PC-3 (cell line): Measurements from ENCODE around the gene TSPEAR. TPM values are rescaled to one million over a fixed set of nuclear protein-coding genes. Genes with fewer than 3 reads are reported as not detected.

Experiments used
- ATAC-seq: fragments of 200-7000 bp; cut with Tn5 transposase; 2 replicates; pipeline ENCODE4 v1.9.1; 2020; ENCODE audit warnings: mild to moderate bottlenecking, moderate library complexity
- BruUV-seq: library from RNA; stranded (reverse); fragments of 400-500 nt; replicated peaks from 2 replicates; lab custom pipeline; 2021; lab: Mats Ljungman, UMichigan
- CTCF ChIA-PET: fragments of 300-600 bp; sonication (Branson Sonifier 250); formaldehyde crosslinking; loops from one replicate; lab custom pipeline; 2022; ENCODE audit warnings: antibody characterized with exemption; lab: Charles Lee
- POLR2A ChIA-PET: fragments of 300-600 bp; sonication (Branson Sonifier 250); formaldehyde crosslinking; loops from one replicate; lab custom pipeline; 2022; ENCODE audit warnings: antibody characterized with exemption; ENCODE audit not compliant: unreplicated experiment; lab: Charles Lee
- DNase-seq: peaks from one replicate; pipeline ENCODE4 v3.0.0-alpha.2; 2015
- H2AFZ ChIP-seq: fragments of 300-600 bp; sonication (generic); 2 replicates; pipeline ENCODE4 v1.6.0; 2016; ENCODE audit warnings: antibody characterized with exemption, low read length
- H3F3A ChIP-seq: fragments of 300-600 bp; sonication (generic); one replicate; pipeline ENCODE4 v1.6.0; 2017; ENCODE audit warnings: antibody characterized with exemption, low read length, control low read depth, mild to moderate bottlenecking; ENCODE audit not compliant: unreplicated experiment
- H3K27ac ChIP-seq: fragments of 300-600 bp; sonication (generic); 2 replicates; pipeline ENCODE4 v1.5.1; 2016; ENCODE audit warnings: mild to moderate bottlenecking, low read length
- H3K27me3 ChIP-seq: fragments of 300-600 bp; sonication (generic); 2 replicates; pipeline ENCODE4 v1.6.1; 2016; ENCODE audit warnings: low read length, mixed read lengths
- H3K36me3 ChIP-seq: fragments of 300-600 bp; sonication (generic); 2 replicates; pipeline ENCODE4 v1.6.1; 2016; ENCODE audit warnings: low read depth, mixed run types, low read length, mixed read lengths
- H3K4me1 ChIP-seq: fragments of 300-600 bp; sonication (generic); 2 replicates; pipeline ENCODE4 v1.5.1; 2016; ENCODE audit warnings: low read length; ENCODE audit not compliant: insufficient read depth
- H3K4me2 ChIP-seq: fragments of 300-600 bp; sonication (generic); 2 replicates; pipeline ENCODE4 v1.6.0; 2016; ENCODE audit warnings: low read length
- H3K4me3 ChIP-seq: fragments of 300-600 bp; sonication (generic); 2 replicates; pipeline ENCODE4 v1.5.1; 2016; ENCODE audit warnings: mild to moderate bottlenecking, low read length, mixed read lengths
- H3K79me2 ChIP-seq: fragments of 300-600 bp; sonication (generic); 2 replicates; pipeline ENCODE4 v1.6.1; 2017; ENCODE audit warnings: low read length, mixed read lengths
- H3K9ac ChIP-seq: fragments of 300-600 bp; sonication (generic); 2 replicates; pipeline ENCODE4 v1.6.0; 2016; ENCODE audit warnings: mild to moderate bottlenecking, low read length
- H3K9me2 ChIP-seq: fragments of 300-600 bp; sonication (generic); replicated peaks from 2 replicates; pipeline ENCODE4 v1.6.1; 2016; ENCODE audit warnings: mixed run types, low read length, mixed read lengths
- H3K9me3 ChIP-seq: fragments of 300-600 bp; sonication (generic); 2 replicates; pipeline ENCODE4 v1.6.1; 2016; ENCODE audit warnings: low read length, mixed read lengths
- H4K20me1 ChIP-seq: fragments of 300-600 bp; sonication (generic); 2 replicates; pipeline ENCODE4 v1.6.1; 2016; ENCODE audit warnings: low read length, mixed read lengths
- CTCF ChIP-seq: fragments of 300-600 bp; sonication (generic); conservative IDR thresholded peaks from 2 replicates; pipeline ENCODE4 v1.5.1; 2017; ENCODE audit warnings: antibody characterized with exemption, low read depth, mild to moderate bottlenecking, low read length
- EZH2 ChIP-seq: fragments of 300-600 bp; sonication (generic); IDR thresholded peaks from one replicate; pipeline ENCODE4 v1.6.1; 2017; ENCODE audit warnings: antibody characterized with exemption, mild to moderate bottlenecking, low read length; ENCODE audit not compliant: unreplicated experiment
- EZH2phosphoT487 ChIP-seq: fragments of 300-600 bp; sonication (generic); IDR thresholded peaks from 2 replicates; pipeline ENCODE4 v1.6.1; 2018; ENCODE audit warnings: mild to moderate bottlenecking, antibody characterized with exemption, low read length, borderline replicate concordance
- intact Hi-C: fragments of 100-400 bp; cut with micrococcal nuclease; formaldehyde crosslinking; loops from 2 replicates; pipeline ENCODE4 v1.9.0; 2023
- total RNA-seq: library from RNA; depleted of rRNA; stranded (reverse); fragments of >200 nt; gene quantifications from 2 replicates; pipeline ENCODE4 v1.2.3, GENCODE V29; 2014

Gene TSPEAR
- total RNA-seq, 1 experiment from 2014 or later: 2.1 TPM

- intact Hi-C loops: no loop called here
- Histone ChIP-seq H3K4me1 (no peaks in the 10 kb centered on the region), H3F3A (no peaks in the 10 kb centered on the region), H2AFZ (no peak overlapping the region), H3K27ac (no peak overlapping the region), H3K9ac (no peak overlapping the region), H3K27me3 (no peaks in the 10 kb centered on the region), H3K4me2 (no peak overlapping the region), H3K4me3 (no peak overlapping the region), H4K20me1 (no peaks in the 10 kb centered on the region), H3K36me3 (no peaks in the 10 kb centered on the region; the same call in 1 of the 2 replicates), H3K9me3 (peaks cover 8% of the 10 kb centered on the region; the same call in 1 of the 2 replicates), H3K9me2 (no peaks in the 10 kb centered on the region), H3K79me2 (no peaks in the 10 kb centered on the region)
- ATAC-seq: no peak
- TF ChIP-seq EZH2phosphoT487 (no peak), EZH2 (no peak), CTCF (no peak)
- ChIA-PET CTCF (no interaction called here), POLR2A (no interaction called here)
- BruUV-seq: no TSS peak
- DNase-seq: no peak
Measured at GRCh38 chr21:44527983-44528633, 183.3 kb downstream of the TSPEAR start.

- Histone ChIP-seq H4K20me1 (no peaks in the 10 kb centered on the region), H3K4me1 (no peaks in the 10 kb centered on the region), H3K27ac (no peak overlapping the region), H2AFZ (no peak overlapping the region), H3K9ac (no peak overlapping the region), H3K79me2 (no peaks in the 10 kb centered on the region), H3K9me3 (peaks cover 8% of the 10 kb centered on the region; the same call in 1 of the 2 replicates), H3K27me3 (no peaks in the 10 kb centered on the region), H3K36me3 (no peaks in the 10 kb centered on the region; the same call in 1 of the 2 replicates), H3K4me2 (no peak overlapping the region), H3K9me2 (no peaks in the 10 kb centered on the region), H3K4me3 (no peak overlapping the region), H3F3A (no peaks in the 10 kb centered on the region)
- ChIA-PET POLR2A (no interaction called here), CTCF (no interaction called here)
- DNase-seq (no peak), ATAC-seq (no peak)
- no TSS peak for BruUV-seq
- intact Hi-C loops: no loop called here
- TF ChIP-seq CTCF: no peak
- no peak for TF ChIP-seq EZH2phosphoT487
- no peak for TF ChIP-seq EZH2
Measured at GRCh38 chr21:44527156-44527982, 184.0 kb downstream of the TSPEAR start.
